HG03196 (cell line): ENCODE measurements around the gene RCL1.

Experiments used
- ATAC-seq: cut with Tn5 transposase; IDR thresholded peaks from one replicate; pipeline ENCODE4 v1.9.1; 2021; ENCODE audit not compliant: unreplicated experiment

RCL1 gene

GRCh38 chr9:4838189-4838546, 45.4 kb downstream of the RCL1 start:
- no peak for ATAC-seq

DNA sequence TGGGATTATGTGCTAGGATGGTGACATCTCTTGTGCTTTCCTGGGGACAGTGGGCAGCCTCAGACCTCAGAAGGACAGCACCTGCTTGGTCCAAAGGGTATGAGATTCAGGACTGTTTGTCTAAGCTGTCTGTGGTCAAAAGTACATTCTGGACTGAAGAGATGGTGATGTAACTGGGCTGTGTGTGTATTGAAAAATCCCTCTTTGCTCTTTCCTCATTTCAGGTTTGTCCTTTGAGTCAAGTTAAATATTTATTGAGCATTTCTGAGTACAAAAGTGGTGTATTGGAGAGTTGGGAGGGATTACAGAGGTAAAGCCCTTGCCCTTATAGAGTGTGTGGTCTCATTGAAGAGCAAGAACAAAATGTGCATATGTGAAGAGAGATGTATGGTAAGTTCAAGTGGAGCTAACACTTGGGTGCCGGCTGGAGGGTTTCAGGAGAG, 46.7 kb downstream of the RCL1 start:
- no peak for ATAC-seq

DNA sequence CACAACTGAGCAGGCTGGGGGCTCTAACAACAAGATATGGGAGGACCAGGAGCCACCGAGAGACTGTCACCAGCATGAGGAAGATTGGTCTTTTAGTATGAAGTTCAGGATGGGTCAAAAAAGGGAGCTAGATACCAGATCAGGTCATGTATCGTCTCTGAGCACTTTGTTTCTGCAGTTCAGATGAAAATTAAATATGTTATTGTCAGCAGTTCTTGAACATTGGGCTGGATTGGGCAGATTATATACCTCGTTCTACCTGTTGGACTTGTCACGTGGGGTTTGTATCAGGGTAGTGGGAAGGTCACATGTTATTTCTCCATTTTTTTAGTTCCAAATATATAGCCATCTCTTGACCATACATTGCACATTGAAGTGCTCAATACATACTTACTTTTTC, 47.3 kb downstream of the RCL1 start:
- no peak for ATAC-seq

GRCh38 chr9:4842213-4842612, 49.5 kb downstream of the RCL1 start:
- ATAC-seq = no peak

DNA sequence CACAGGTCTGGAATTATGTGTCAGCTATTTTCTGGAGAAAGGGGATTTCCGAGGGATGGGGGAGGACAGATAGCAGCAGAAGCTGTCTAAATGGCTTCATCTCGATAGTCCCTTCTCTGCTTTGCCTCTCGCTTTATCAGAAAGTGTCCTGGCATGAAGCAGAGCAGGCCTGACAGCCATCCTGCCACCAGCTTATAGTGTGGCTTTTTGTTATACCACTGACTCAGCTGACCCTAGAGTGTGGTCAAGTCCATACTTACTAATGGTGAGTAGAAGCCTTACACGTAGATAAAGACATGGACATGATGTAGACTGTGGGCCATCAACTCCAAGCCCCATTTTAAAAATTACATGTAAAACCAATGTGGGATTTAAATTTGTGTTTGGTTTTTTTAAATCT, 50.0 kb downstream of the RCL1 start:
- ATAC-seq = no peak

DNA sequence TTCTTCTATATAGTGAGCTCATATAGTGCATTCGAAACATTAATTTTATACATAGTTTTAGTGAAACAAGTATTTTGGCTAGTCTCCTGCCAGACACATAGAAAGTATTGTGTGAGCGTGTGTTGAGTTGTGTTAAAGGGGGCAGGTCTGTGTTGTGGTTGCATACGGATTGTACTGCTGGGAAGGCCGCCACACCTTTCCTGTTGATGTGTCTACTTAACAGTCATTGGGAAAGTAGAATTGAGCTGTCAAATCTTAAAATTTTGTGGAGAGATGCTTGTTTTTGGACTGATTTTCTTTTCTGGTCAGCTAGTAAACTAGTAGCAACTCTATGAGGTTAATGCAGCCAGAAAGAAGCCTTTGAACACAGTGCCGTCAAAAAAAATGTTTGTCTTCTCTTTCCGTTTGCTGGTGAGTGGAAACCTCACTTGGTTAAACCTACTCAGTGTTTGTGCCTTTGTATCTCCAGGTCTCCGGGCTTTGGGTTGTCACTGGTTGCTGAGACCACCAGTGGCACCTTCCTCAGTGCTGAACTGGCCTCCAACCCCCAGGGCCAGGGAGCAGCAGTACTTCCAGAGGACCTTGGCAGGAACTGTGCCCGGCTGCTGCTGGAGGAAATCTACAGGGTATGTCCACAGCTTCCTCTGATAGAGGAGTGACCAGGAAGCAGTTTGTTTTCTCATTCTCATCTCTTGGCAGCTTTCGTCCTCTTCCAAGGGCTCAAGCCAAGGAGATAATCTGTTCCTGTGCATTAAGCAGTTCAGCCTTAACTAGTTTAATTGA, 51.5 kb downstream of the RCL1 start:
- no peak for ATAC-seq

GRCh38 chr9:4849369-4849768, 56.6 kb downstream of the RCL1 start:
- no peak for ATAC-seq

DNA sequence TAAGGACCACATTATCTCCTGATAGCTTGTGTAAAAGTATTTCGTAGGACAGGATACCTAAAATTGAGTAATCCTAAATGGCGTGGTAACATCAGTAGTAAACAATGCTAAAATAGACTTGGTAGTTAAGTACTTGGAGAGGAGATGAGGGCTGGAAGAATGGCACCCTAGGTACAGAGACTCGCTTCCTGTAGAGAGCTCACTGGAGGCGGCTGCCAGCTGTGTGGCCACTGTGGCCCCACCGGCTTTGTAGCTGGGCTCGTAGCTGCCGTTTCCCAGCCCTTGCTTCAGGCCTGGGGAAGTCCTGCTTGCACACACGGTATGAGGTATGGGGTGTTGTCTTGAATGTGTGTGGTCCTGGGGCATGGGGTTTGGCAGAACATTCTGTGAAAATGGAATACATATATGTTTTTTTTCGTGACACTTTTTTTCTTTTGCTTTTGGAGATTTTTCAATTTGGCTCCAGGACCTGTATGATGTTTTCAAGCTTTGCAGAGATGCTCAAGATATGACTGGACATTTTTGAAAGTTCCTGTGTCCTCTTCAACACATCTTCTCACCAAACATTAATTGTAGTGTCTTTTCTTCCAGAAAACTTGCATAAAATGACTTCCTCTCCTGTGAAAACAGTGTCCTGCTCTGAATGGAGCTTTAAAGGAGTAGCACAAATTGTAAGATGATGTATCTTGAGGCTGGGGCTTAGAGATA, 58.0 kb downstream of the RCL1 start:
- ATAC-seq = no peak

DNA sequence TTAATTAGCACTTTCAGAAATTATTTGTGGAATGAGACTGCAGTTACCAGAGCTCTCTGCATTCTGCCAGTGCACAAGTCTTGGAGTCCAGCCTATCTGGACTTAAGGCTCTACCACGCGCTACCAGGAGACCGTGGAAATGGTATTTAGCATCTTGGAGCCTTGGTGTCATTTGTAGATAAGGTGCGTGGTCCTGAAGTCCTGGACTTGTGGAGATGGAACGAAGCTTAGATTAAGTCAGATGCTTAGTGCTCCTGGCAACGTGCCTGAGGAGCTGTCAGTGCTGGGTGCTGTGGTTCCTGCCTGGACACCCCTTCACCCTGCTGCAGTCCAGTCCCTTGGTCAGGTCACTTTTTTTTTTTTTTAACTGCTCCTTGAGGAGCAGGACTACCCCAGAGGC, 59.7 kb downstream of the RCL1 start:
- ATAC-seq = no peak

DNA sequence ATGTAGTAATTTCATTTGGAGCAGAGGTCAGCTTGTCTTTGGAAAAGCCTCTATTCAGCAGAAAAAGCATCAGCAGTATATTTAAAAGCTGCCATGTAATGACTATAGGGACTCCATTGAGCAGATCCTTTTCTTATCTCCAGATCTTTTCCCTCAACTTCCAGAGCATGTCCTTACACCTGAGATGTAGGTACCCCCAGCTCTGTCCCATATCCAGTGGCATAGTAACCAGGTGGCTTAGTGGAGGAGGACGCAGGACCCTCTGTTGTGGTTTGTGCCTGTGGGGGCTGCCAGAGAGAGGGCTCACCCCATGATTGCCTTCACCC, 61.5 kb downstream of the RCL1 start:
- no peak for ATAC-seq

- no peak for ATAC-seq
These were observed 63.1 kb downstream of the RCL1 start for GRCh38 chr9:4855841-4856240.

GRCh38 chr9:4857163-4857810, 64.5 kb downstream of the RCL1 start:
- ATAC-seq = no peak

DNA sequence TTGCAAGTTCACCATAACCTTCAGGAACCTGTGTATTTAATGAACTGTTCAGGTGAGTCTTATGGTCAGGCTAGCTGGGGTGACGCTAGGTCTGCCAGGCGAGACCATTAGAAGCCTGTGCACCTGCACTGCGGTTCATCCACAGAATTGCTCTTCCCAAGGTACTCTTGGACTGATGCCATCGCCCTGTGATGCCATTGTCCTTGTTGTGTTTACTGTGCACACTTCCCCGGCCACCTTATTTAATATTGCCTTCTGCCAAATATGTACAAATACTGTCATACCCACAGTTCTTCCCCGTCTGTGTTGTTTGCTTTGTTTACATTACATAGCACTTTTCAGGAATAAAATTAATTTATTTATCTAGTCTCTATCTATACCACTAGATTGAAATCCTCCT, 66.3 kb downstream of the RCL1 start:
- no peak for ATAC-seq

DNA sequence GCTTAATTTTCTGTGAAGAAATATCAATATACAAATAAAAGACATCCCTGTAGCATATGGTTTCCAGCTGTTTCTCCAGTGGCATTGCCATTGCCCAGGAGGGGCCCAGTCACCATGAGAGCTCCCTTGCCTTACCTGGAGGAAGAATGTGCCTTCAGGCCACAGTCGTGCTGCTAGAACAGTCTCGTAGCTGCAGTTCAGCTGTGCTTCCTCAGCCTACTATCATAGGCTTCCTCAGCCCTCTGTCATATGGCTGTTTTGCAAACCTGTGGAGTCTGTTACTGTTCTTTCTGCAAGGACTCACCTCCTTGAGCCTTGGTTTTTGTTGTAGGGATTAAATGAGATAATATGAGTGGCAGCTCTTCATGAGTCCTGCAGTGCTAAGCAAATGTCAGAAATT, 67.6 kb downstream of the RCL1 start:
- no peak for ATAC-seq

DNA sequence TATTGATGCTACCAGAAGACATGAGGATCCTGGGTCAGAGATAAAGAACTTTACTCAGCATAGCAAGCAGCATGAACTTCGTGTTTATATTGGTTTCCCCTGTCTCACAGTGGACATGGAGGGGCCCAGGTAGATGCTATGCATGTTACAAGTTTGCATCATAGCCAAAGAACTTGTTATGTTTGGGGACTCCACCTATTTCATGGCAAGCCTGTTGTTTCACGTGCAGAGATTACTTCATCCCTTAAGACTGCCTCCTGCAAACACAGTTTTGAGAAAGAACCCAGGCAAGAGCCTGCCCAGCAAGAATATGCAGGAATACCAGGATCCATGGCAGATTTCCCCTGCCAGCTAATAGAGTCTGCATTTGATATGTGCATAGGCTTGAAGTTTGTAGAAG, 68.4 kb downstream of the RCL1 start:
- ATAC-seq = no peak

GRCh38 chr9:4861736-4862451, 69.2 kb downstream of the RCL1 start:
- no peak for ATAC-seq

GRCh38 chr9:4862506-4863250, 69.9 kb downstream of the RCL1 start:
- no peak for ATAC-seq

DNA sequence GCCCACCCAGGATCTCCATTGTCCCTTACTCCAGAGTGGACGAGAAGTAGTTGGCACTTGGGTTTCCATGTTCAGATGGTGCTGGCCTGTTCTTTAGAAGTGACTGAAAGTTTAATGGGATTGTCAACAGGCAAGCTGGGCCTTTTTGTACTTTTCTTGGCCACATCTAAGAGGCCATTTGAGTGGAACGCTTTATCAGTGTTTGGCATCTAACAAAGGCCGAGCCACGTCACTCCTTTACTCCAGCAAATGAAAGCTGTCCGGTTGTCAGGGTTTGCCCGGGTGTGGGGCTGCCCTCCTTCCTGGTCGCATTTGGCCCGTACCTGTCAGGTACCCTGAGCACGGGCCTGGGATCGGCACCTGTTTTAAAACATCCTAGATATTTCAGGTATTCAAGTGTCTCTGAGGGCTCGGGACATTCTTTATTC, 71.5 kb downstream of the RCL1 start:
- no peak for ATAC-seq

GRCh38 chr9:4864698-4865097, 72.0 kb downstream of the RCL1 start:
- ATAC-seq = no peak

DNA sequence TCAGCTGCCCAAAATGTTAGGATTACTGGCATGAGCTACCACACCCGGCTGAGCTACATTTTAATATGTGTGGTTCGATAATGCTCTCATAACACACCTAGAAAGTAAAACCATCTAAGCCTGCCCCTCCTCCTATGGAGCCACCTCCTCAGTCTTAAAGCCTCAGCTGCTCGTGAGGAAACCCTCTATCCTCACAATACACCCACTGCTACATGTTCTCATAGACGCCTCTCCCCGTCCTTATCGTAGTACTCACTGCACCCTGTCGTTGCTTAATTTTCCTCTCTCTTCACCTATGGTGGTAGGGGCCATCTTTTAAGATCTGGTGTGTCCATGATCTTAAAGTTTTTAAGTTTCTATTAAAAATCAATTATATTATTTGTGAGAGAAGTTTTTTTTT, 72.9 kb downstream of the RCL1 start:
- no peak for ATAC-seq
